DND-41 (cell line): ENCODE data around the gene CEP55.

ENCODE experiments used
- ATAC-seq: fragments of 200-7000 bp; cut with Tn5 transposase; 3 replicates; pipeline ENCODE4 v1.9.1; 2021; ENCODE audit warnings: low read depth; ENCODE audit not compliant: insufficient read depth
- DNase-seq: peaks from one replicate; pipeline ENCODE4 v3.0.0-alpha.2; 2020
- H2AFZ ChIP-seq: 2 replicates; pipeline ENCODE4 v1.6.0; 2012; ENCODE audit warnings: low read depth, low read length
- H3K27ac ChIP-seq: 2 replicates; pipeline ENCODE4 v1.5.1; 2012; ENCODE audit warnings: low read length, inconsistent platforms
- H3K27me3 ChIP-seq: fragments of 200-600 bp; sonication (generic); 2 replicates; pipeline ENCODE4 v1.6.0; 2012; ENCODE audit warnings: low read length, mild to moderate bottlenecking, inconsistent platforms; ENCODE audit not compliant: insufficient read depth, poor library complexity
- H3K36me3 ChIP-seq: 2 replicates; pipeline ENCODE4 v1.5.1; 2012; ENCODE audit warnings: low read length, inconsistent platforms; ENCODE audit not compliant: insufficient read depth
- H3K4me1 ChIP-seq: 2 replicates; pipeline ENCODE4 v1.5.1; 2012; ENCODE audit warnings: mild to moderate bottlenecking, low read length; ENCODE audit not compliant: insufficient read depth
- H3K4me2 ChIP-seq: 2 replicates; pipeline ENCODE4 v1.6.0; 2012; ENCODE audit warnings: mild to moderate bottlenecking, moderate library complexity, low read length, inconsistent platforms; ENCODE audit not compliant: insufficient read depth
- H3K4me3 ChIP-seq, 2 experiments: fragments of 200-600 bp in 1 of 2; shearing (Covaris generic) in 1 of 2; 2 replicates each; pipeline ENCODE4 v1.5.1; 2012 to 2016; ENCODE audit warnings: inconsistent platforms in 2 of 2, low read length in 2 of 2, mild to moderate bottlenecking in 2 of 2, low read depth in 1 of 2, moderate library complexity in 1 of 2
- H3K79me2 ChIP-seq: 2 replicates; pipeline ENCODE4 v1.6.0; 2012; ENCODE audit warnings: low read length, inconsistent platforms; ENCODE audit not compliant: insufficient read depth
- H3K9ac ChIP-seq: 2 replicates; pipeline ENCODE4 v1.6.0; 2012; ENCODE audit warnings: low read depth, mild to moderate bottlenecking, inconsistent platforms, low read length, moderate library complexity
- H3K9me3 ChIP-seq: 2 replicates; pipeline ENCODE4 v1.5.1; 2012; ENCODE audit warnings: low read length, moderate library complexity, mild to moderate bottlenecking, inconsistent platforms; ENCODE audit not compliant: insufficient read depth, severe bottlenecking
- H4K20me1 ChIP-seq: 2 replicates; pipeline ENCODE4 v1.6.0; 2012; ENCODE audit warnings: low read length; ENCODE audit not compliant: insufficient read depth
- CTCF ChIP-seq: IDR thresholded peaks from 2 replicates; pipeline ENCODE4 v1.5.1; 2012; ENCODE audit warnings: borderline replicate concordance, low read length, moderate library complexity, mild to moderate bottlenecking; ENCODE audit not compliant: poor library complexity, severe bottlenecking; ENCODE audit errors: extremely low read depth
- EZH2 ChIP-seq: IDR thresholded peaks from 3 replicates; pipeline ENCODE4 v1.6.1; 2012; ENCODE audit warnings: borderline replicate concordance, low read depth, mild to moderate bottlenecking, moderate library complexity, low read length, inconsistent platforms; ENCODE audit not compliant: severe bottlenecking

CEP55 gene

GRCh38 chr10:93454736-93455135, 41.7 kb upstream of the CEP55 start:
- peaks cover 8% of the 10 kb centered on the region for H3K27me3 ChIP-seq
- ATAC-seq (no peak), DNase-seq (no peak)
- no peaks in the 10 kb centered on the region for H4K20me1 ChIP-seq
- no peaks in the 10 kb centered on the region for H3K36me3 ChIP-seq
- H3K79me2 ChIP-seq, result no peaks in the 10 kb centered on the region
- H3K4me1 ChIP-seq, result no peaks in the 10 kb centered on the region
- TF ChIP-seq CTCF, result no peak
- no peak for TF ChIP-seq EZH2
- H3K4me3 ChIP-seq, result no peak overlapping the region
- H3K4me2 ChIP-seq, result no peak overlapping the region
- no peak overlapping the region for H3K27ac ChIP-seq
- no peak overlapping the region for H2AFZ ChIP-seq
- H3K9me3 ChIP-seq, result no peaks in the 10 kb centered on the region
- H3K9ac ChIP-seq, result no peak overlapping the region

- Histone ChIP-seq H3K27ac (no peak overlapping the region), H3K79me2 (no peaks in the 10 kb centered on the region), H3K9me3 (no peaks in the 10 kb centered on the region), H3K36me3 (no peaks in the 10 kb centered on the region), H2AFZ (no peak overlapping the region), H3K9ac (no peak overlapping the region), H3K4me1 (no peaks in the 10 kb centered on the region), H3K4me3 (no peak overlapping the region), H3K27me3 (peaks cover 8% of the 10 kb centered on the region), H4K20me1 (no peaks in the 10 kb centered on the region), H3K4me2 (no peak overlapping the region)
- DNase-seq (no peak), ATAC-seq (no peak)
- no peak for TF ChIP-seq CTCF
- no peak for TF ChIP-seq EZH2
Measured at GRCh38 chr10:93456480-93456879, 39.9 kb upstream of the CEP55 start.

GRCh38 chr10:93457511-93457910, 38.9 kb upstream of the CEP55 start:
- Histone ChIP-seq H4K20me1 (no peaks in the 10 kb centered on the region), H3K9ac (no peak overlapping the region), H3K79me2 (no peaks in the 10 kb centered on the region), H3K9me3 (no peaks in the 10 kb centered on the region), H3K4me1 (no peaks in the 10 kb centered on the region), H3K36me3 (no peaks in the 10 kb centered on the region), H2AFZ (no peak overlapping the region), H3K27me3 (peaks cover 8% of the 10 kb centered on the region), H3K4me3 (no peak overlapping the region), H3K4me2 (no peak overlapping the region), H3K27ac (no peak overlapping the region)
- TF ChIP-seq CTCF, result no peak
- TF ChIP-seq EZH2, result no peak
- ATAC-seq (no peak), DNase-seq (no peak)

- no peaks in the 10 kb centered on the region for H3K36me3 ChIP-seq
- H3K4me2 ChIP-seq, result no peak overlapping the region
- TF ChIP-seq EZH2 (no peak), CTCF (no peak)
- no peaks in the 10 kb centered on the region for H3K79me2 ChIP-seq
- DNase-seq (no peak), ATAC-seq (no peak)
- H3K9me3 ChIP-seq, result no peaks in the 10 kb centered on the region
- H3K9ac ChIP-seq, result no peak overlapping the region
- no peaks in the 10 kb centered on the region for H4K20me1 ChIP-seq
- H3K4me1 ChIP-seq, result no peaks in the 10 kb centered on the region
- no peak overlapping the region for H2AFZ ChIP-seq
- no peak overlapping the region for H3K4me3 ChIP-seq
- no peak overlapping the region for H3K27ac ChIP-seq
- peaks cover 8% of the 10 kb centered on the region for H3K27me3 ChIP-seq
Measured at GRCh38 chr10:93458821-93459257, 37.6 kb upstream of the CEP55 start.
